GM19043 (cell line): ENCODE results near the gene CACNA2D2.

ENCODE experiments used
- ATAC-seq: cut with Tn5 transposase; IDR thresholded peaks from one replicate; pipeline ENCODE4 v1.9.1; 2021; ENCODE audit warnings: low read depth; ENCODE audit not compliant: unreplicated experiment

CACNA2D2 gene

GRCh38 chr3:50503504-50504342 is at the start of gene CACNA2D2:
Gene CACNA2D2, minus strand, starts transcription at chr3:50503634. Its CDS starts 211 bp downstream, at chr3:50503423.
- no peak for ATAC-seq

DNA sequence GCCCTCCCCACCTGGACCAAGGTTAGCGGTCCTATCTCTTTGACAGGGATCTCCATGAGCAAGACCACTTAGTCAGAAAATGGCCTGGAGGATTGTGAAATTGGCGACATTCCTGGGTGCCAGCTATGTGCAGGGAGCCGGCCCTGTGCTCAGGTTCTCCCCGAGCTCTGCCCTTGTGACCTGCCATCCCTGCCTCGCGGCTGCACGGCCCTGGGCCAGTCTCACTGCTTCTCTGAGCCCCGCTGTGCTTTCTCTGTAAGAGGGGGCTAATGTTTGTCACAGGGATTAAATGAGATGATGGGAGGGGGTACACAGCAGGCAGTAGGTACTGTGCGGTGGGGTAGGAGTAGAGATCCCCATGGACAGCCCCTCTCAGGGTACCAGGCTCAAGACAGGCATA is 49.2 kb upstream of the CACNA2D2 start:
- ATAC-seq, result no peak

- no peak for ATAC-seq
These were observed 48.4 kb upstream of the CACNA2D2 start for GRCh38 chr3:50551681-50552435.

- ATAC-seq, result no peak
These were observed 47.7 kb upstream of the CACNA2D2 start for GRCh38 chr3:50551054-50551659.

DNA sequence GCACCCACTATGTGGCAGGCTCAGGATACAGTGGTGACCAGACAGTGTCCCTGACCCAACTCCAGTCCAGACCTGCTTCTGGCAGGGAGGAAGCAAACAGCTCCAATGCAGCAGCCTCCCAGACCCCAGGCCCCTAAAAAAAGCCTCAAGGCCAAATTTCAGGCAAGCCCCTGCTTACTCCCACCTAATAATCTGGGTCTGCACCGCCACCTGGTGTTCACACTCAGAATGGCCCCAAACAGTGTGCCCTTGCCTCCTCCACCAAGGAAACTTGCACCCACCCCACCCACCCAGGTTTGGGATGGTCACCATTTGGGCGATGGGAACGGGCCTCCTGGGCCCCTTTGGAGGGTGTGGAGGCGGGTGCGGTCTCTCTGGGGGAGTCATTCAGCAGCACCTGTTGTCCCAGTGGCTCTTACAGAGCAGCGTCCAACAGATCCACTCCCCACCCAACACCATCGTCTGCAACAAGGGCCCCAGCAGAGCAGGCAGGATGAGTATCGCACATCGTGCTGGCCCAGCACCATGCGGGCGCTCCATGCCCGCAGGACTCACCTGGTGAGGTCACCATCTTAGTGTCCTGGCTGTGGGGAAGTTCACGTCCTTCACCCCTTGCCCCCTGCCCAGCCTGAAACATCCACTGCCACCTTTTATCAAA is 46.8 kb upstream of the CACNA2D2 start:
- no peak for ATAC-seq

- ATAC-seq, result no peak
These were observed 45.8 kb upstream of the CACNA2D2 start for GRCh38 chr3:50549226-50549625.

GRCh38 chr3:50545781-50546180 is 42.3 kb upstream of the CACNA2D2 start:
- ATAC-seq, result no peak

GRCh38 chr3:50542177-50543034 is 39.0 kb upstream of the CACNA2D2 start:
- ATAC-seq, result no peak

DNA sequence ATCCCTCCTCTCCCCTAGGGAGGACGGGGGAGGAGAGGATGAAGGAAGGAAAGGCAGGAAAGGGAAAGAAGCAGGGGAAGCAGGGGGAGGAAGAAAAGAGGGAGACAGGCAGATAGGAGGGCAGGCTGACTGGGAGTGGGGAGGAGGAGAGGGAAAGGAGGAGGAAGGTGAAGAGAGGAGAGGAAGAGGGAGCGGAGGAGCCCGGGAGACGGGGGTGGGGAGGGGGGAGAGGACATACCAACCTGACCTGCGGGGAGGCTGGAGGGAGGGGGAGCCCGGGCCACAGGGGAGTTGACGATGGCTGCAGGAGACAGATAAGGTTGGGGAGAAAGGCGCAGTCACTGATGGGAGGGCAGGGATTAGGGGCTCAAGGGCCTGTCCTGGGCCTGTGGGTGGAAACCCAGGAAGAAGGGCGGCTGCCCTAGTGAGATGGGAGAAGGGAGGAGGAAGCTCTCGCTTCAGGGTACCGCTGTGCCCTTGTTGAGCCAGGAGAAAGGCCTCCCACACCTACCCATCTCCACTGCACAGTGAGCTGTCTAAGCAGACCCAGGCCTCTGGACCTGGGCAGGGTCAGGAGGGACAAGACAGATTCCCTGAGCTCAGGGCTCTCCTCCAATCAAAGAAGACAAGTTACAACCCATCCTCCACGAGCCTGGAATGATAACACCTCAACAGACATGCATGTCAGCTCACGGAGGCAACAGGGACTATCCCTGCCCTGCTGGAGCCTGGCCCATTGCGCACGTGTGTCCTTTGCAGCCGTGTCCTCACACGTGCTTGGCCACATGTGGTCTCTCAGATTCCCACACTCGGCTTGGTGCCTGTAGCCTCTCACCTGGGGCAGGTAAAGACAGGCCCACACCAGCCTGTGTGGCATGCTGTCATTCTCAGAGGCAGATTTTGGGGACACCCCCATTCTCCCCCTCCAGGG is 36.2 kb upstream of the CACNA2D2 start:
- ATAC-seq, result no peak

- no peak for ATAC-seq
These were observed 34.1 kb upstream of the CACNA2D2 start for GRCh38 chr3:50537421-50538129.

DNA sequence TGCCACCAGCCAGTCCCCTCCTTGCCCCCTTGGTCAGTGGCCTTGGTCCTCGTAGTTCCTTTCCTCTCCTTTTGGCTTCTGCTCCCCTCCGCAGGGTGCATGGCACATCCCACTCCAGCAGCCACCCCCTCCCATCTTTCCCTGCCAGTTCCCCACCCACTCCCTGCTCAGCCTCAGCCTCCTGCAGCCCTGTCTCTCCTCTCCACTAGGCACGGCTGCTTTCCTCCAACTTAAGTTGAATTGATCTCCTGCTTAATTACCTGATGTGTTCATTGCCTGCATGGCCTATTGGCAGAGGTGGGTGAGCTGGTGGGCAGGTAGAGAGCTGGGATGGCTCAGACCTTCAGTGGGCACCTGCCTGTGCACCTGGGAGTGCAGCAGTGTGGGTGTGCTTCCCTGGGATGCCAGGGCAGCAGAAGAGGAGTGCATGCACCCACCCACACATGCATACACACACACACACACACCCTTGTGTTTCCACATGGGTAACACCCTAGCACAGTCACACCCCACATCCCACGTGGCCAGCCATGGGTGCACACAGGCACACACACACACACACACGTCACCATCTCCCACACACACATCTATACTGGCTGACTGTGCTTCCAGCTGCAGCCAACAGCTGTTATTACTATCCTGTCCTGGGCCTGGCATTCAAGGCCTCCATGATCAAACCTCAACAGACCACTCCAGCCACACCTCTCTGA is 33.2 kb upstream of the CACNA2D2 start:
- ATAC-seq, result no peak

- ATAC-seq, result no peak
These were observed 31.4 kb upstream of the CACNA2D2 start for GRCh38 chr3:50534681-50535330.

GRCh38 chr3:50533807-50534461 is 30.5 kb upstream of the CACNA2D2 start:
- ATAC-seq, result no peak

DNA sequence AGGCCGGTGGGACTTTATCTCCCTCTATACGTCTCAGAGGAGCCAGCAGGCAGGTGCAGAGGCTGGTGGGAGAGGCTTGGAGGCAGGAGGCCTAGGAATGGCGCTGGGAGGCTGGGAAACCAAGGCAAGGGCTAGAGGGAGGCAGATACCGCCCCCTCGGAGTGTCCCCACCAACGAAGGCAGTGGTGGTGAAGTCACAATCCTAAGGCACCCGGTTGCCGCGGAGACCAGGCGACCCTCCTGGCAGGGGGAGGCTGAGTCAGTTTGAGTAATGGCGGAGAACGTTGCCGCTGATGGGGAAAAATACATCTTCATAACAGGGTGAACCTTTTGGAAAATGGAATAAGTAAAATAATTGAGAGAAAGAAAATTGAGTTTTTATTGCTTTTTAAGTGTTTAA is 29.9 kb upstream of the CACNA2D2 start:
- no peak for ATAC-seq

GRCh38 chr3:50532062-50532705 is 28.8 kb upstream of the CACNA2D2 start:
- ATAC-seq, result no peak

DNA sequence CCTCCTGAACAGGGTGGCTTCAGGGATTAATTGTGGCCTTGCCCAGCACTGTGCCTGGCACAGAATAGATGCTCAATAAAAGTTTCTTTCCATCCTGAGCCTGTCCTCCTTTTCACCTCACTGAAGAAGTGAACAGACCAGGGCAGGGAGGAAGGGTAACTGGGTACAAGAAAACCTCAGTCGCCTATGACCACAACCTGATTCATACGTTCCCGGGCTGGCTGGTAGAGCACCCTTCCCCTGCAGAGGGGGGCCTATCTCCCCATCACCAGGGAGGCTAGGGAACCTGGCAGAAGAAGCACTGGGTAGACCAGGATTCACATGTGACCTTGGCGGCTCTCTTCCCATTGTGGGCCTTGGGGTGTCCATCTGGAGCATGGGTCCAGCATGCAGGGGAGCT is 27.8 kb upstream of the CACNA2D2 start:
- no peak for ATAC-seq
